ENCODE data around the gene TMEM175.

DNA sequence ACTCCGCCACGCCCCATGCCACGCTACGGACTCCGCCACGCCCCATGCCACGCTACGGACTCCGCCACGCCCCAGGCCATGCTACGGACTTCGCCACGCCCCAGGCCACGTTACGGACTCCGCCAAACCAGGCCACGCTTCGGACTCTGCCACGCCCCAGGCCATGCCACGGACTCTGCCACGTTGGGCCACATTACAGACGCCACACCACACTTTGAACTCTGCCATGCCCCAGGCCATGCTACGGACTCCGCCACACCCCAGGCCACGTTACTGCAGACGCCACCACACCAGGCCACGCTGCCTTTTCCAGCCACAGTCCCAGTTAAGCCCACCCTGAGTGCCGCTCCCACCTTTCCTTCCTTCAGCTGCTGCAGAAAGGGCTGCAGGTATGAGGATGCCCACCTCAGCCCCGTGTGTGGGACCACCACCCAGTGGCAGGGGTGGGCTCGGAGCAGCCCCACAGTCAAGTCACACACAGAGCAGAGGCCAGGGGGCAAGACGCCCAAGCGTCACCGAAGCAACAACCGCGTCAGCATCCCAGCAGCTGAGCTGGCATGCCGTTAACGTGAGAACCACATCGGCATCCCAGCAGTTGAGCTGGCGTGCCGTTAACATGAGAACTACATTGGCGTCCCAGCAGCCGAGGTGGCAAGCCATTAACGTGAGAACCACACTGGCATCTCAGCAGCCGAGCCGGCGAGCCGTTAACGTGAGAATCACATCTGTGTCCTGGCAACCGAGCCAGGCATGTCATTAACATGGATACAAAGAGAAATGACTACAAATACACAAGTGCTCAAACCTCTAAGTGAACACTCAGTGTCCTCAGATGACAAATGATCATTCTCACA lies 26.5 kb upstream of the TMEM175 start:
- TF ChIP-seq, protein P1, sequence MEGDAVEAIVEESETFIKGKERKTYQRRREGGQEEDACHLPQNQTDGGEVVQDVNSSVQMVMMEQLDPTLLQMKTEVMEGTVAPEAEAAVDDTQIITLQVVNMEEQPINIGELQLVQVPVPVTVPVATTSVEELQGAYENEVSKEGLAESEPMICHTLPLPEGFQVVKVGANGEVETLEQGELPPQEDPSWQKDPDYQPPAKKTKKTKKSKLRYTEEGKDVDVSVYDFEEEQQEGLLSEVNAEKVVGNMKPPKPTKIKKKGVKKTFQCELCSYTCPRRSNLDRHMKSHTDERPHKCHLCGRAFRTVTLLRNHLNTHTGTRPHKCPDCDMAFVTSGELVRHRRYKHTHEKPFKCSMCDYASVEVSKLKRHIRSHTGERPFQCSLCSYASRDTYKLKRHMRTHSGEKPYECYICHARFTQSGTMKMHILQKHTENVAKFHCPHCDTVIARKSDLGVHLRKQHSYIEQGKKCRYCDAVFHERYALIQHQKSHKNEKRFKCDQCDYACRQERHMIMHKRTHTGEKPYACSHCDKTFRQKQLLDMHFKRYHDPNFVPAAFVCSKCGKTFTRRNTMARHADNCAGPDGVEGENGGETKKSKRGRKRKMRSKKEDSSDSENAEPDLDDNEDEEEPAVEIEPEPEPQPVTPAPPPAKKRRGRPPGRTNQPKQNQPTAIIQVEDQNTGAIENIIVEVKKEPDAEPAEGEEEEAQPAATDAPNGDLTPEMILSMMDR (IDR thresholded peaks at IDR 0.05) = no peak
- no peak for TF ChIP-seq POLR2A (IDR thresholded peaks at IDR 0.05)

All from vagina (tissue), 2 donors.